B cell (primary cell): ENCODE data around the gene BNIP3.

Source experiments
- CTCF ChIP-seq: fragments of 200-600 bp; IDR thresholded peaks from one replicate; pipeline ENCODE4 v1.8.0; 2022; ENCODE audit warnings: antibody characterized with exemption, mild to moderate bottlenecking
- EZH2 ChIP-seq: IDR thresholded peaks from 2 replicates; pipeline ENCODE4 v1.6.1; 2012; ENCODE audit warnings: borderline replicate concordance, low read depth, mild to moderate bottlenecking, moderate library complexity, low read length; ENCODE audit not compliant: insufficient read depth, poor library complexity, severe bottlenecking

- no peak for TF ChIP-seq CTCF
- no peak for TF ChIP-seq EZH2
Observed at GRCh38 chr10:131970946-131971345, 10.8 kb downstream of the BNIP3 start.
